Activated CD4-positive, alpha-beta T cell treated with anti-CD3 and anti-CD28 coated beads, Interleukin-2, amount 50 U/mL, for 48 hours (primary cell): ENCODE data around the gene RAB11FIP5.
"Not testable (repeated sequence)": the region's sequence is repeated elsewhere in the genome, so short reads cannot be mapped to it uniquely, and the experiment has no call there.

Experiments
- DNase-seq, 2 experiments: peaks; one replicate each; pipeline ENCODE4 v3.0.0-alpha.2; 2020

RAB11FIP5 gene

DNA sequence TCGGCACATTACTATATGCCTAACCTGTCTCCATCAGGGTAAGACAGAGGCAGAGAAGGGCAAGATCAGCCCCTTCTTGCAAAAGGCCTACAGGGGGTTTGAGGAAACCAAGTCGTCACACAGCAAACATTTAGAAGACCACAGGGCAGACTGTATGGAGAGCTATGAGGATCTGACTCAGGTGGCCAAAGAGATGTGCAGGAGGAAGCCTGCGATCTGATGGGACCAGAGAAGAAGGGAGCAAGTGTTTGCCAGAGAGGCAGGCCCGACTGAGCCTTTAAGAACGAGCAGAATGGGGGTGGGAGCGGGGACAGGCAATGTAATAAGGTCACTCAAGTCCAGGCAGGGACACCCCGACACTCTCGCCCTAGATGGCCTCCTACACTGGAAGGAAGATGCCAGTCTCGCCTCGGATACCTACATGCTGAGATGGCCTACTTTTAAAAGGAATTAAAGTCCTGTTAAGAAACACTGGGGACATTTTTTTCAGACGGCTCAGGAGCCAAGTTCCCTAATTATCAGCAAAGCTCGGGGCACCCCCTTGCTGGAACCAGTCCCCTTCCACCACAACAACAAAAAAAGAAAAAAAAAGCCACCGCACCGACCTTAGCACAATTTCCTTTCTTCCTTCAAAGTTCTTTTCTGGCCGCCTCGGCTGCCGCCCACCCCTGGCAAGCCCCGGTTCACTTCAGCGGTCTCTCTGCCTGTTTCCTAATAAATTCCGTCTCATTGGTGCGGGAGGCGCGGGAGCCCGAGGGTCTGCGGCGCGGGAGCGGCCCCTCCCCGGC, 42.7 kb downstream of the RAB11FIP5 start:
- no peak for DNase-seq

DNA sequence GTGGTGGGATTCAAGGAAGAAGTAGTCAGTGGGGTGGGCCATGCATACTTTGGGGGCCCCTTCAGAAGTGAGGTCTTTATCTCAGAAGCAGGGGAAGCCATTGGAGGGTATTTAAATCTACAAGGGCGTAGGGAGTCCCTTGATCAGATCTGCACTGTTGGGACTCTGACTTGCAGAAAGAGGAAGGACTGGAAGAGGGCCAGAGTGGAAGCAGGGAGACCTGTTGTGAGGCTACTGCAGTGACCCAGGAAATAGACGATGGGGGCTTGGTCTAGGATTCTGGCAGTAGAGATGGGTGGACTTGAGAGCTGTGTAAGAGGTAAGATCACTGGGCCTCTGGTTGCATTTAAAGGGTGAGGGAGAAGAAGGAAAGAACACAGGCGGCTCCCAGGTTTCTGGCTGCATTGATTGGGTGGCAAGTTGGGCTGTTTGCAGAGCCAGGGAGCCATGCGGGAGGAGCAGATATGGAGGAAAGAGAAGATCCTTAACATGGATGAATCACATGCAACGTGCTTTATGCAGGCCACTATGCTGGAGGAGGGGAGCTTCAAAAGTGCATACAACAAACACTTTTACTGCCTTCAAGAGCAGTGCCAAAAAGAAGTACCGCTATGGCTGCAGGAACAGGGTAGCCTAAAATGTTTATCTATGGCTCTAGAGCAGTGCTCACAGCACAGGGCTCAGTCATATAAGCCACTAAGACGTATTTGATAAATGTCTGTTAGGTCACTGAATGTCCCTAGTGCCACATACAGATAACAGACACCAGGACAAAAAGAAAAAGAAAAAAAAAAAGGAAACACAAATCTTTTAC, 43.5 kb downstream of the RAB11FIP5 start:
- no peak for DNase-seq

DNA sequence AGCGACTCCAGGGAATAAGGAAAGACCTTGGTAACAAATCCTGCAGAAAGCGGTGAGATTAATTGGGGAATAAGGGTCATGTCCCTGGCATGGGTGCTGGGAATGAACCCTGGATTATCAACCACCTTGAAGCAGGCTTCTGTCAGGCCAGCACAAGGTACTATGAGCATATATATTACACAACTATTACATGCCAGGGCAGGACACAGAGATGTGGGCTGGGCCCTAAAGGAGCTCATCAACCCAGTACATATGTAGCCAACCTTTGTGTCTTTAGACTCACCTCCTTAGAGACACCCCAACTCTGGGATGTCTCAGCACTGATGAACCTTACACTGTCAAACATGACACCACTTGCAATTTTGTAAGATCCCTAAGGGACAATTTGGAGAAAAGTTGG, 44.6 kb downstream of the RAB11FIP5 start:
- no peak for DNase-seq

GRCh38 chr2:73067043-73067442, 45.7 kb downstream of the RAB11FIP5 start:
- DNase-seq = no peak

GRCh38 chr2:73065070-73065469, 47.7 kb downstream of the RAB11FIP5 start:
- DNase-seq = not testable (repeated sequence)

DNA sequence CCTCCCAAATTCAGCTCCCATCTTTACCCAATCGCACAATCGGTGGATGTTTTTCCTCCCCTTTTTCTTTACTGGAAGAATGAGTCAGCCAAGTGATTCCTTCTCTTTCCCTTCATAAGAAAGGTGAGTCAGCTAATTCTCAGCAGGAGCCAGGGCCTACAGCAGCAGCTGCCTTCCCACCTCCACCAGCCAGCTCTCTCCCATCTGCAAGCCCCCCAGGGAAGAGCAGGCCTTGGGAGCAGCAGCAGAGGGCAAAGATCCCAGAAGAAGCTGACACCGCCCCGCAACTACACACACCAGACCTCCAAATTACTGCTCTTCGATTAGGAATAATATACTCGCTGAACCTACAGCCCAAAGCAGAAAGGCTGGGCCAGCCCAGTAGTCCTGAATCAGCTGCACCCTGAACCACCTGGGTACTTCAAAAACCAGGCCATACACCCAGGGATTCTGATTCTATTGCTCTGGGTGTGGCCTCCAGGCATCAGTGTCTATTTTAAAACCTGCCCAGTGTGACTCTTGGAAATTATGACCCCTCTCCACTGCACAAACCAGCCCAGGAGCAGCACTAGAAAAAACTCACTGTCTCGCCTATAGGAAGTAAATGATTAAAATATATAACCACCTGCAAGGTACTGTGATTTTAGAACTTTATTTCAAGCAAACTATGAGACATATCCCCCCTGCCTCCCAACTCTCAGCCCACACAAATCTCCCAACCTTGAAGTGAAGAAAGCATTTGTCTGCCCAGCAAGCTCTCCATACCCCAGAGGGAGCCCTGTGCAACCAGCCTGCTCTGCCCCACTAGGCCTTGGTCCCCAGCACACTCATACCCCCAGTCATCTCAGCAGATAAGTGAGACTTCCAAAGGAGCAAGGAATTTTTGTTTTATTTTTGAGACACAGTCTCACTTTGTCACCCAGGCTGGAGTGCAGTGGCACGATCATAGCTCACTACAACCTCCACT, 48.6 kb downstream of the RAB11FIP5 start:
- DNase-seq = no peak

- no peak for DNase-seq
Observed at GRCh38 chr2:73063472-73063871, 49.3 kb downstream of the RAB11FIP5 start.

DNA sequence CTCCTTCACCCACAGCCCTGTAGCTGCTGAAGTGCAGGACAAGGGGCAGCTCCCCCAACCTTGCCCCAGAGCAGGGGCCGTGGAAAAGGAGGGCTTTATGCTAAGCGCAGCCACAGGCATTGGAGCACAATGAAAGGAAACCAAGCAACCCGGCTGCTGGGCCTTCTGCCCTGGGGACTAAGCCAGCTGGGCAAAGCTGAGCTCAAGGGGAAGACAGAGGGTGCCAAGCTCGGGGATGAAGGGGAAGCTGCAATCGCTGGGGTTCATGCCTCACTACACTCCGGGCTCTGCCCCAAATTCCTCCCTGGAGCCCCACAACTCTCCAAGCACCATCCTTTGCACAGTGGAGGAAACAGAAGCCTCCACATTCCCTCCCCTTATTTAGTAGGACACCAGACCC, 53.6 kb downstream of the RAB11FIP5 start:
- no peak for DNase-seq

DNA sequence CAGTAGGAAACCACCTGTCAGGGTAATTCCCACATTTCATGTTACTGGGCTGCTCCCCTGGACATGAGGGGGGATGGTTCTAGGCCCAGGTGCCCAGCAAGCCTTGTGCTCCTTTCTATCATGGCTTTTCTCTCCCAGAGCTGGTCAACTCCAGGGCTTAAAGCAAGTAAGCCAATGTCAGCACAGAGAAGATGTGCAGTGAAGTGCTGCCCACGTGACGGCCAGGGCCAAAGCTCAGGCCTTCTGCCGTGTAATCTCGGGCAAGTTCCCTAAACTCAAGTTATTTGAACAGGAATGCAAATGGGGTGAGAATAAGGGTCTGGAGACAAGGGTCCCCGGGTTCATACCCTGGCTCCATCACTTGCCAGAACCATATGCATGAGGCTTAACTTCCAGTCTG, 57.8 kb downstream of the RAB11FIP5 start:
- DNase-seq = no peak

GRCh38 chr2:73053316-73054114, 59.2 kb downstream of the RAB11FIP5 start:
- DNase-seq = no peak

- no peak for DNase-seq
Observed at GRCh38 chr2:73050121-73050545, 62.6 kb downstream of the RAB11FIP5 start.

DNA sequence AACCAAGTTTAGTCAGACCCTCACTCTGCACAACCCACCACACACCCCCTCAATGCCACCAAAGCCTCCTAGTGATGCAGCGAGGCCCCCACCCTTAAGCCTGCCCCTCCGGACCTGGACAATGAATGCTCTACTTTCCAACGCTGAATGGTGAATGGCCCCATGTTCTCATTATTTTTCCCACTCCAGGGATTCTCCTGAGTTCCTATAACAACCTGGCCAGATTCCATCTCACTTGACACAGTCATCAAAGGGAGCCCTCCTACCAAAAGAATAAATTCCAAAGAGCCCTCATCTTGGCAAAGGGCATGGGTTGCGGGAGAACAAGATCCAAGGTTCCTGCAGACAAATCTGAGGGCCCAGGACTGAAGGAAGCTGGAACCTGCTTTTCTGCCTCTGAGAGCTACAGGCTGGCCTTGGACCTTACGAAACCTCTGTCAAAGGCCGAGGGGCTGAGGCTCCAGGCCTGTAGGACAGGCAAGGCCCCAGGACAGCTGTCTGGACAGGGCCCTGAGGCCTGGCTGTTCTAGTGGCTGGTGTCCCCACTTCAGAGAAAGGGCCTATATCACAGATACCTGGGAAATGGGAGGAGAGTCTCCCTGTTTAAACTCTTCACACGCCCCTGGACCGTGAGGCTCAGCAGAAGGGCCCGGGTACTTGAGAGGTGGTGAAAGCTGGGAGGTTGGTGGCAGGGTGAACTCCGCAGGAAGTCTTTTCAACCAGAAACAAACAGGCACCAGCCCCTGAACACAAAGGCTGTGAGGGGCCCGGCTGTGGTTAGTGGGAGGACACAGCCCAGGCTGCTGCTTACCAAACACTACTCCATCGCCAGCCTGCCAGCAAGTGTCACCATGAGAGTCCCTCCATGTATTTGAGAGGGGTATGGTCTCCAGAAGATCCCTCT, 68.6 kb downstream of the RAB11FIP5 start:
- no peak for DNase-seq

DNA sequence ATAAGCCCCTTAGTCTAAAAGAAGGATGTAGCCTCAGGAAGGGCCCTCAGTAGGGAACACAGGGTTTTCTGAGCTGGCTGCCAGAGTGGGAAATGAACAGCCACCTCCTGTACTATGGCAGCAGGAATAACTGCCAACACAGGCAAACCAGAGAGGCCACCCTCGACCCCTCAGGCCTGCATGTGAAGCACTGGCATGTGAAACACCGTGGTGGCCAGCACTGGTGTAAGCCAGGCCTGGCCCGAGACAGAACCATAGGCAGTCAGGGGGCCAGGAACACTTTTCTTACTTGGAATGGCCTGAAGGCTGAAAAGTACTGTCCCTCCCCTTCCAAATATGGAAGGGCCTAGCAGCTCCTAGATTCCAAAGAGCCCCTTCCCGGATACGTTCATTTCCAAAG, 69.5 kb downstream of the RAB11FIP5 start:
- no peak for DNase-seq

GRCh38 chr2:73037947-73038585, 74.7 kb downstream of the RAB11FIP5 start:
- DNase-seq = no peak

GRCh38 chr2:73036766-73037165, 76.0 kb downstream of the RAB11FIP5 start:
- DNase-seq = no peak

DNA sequence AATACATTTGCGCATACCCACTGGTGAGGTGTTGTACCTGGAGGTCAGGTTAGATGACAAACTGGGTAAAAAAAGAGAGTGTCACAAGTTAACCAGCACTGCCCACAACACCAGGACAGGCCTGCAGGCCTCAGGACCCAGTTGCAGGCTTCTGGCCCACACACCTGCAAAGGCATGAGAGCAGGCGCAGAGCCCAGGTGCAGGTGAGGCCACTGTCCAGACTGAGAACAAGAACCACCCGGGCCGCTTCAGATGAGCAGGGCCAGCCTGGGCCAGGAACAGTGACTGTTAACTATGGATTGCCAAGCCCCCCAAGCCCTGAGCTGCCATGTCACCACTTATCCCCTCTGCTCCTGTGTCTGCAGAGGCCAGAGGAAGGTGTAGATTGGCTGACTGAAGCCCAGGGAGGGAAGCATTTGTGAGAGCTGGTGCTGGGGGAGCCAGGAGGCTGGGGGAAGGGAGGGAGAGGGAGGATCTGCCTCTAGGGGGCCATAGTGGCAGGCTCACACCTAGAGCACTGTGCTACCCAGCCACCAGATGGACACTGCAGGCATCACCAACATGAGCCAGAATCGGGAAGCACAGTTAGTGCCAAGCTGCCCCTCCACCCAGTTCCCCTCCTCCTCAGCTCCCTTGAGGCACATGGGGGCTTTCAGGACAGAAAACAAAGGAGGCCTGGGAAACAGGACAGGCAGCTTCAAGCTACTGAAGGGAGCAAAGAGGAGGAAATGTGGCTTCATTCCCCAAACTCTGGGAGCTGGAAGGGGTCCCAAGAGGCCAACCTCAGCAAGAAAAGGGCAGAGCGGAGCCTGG, 76.6 kb downstream of the RAB11FIP5 start:
- no peak for DNase-seq

DNA sequence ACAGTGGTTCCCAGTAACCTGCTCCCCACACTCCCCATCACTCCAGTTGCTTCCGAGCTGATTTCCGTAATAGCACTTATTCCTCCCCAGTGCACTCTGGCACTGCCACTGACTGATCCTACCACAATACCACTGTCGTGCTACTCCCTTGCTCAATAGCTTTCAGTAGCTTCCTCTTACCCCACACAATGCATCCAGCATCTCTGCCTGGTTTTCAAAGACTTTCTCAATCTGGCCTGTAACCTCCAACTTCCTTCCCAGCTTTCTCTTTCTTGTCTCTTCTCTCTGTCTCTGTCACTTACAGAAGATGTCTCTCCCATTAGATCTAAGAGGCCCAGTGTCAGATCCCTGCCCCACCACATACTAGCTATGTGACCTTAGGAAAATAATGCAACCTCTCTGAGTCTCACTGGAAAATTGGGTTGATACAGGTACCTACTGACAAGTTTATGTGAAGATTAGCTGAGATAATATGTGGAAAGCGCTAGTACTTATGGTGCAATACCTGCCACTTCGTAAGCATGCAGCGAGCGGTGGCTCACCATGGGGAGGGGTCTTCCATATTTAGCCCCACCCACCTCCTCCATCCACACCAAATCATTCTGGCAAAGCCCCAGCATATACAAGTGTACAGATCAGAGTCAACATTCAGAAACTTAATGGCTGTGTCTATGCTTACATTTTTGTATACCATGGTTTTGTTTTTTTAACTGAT, 77.9 kb downstream of the RAB11FIP5 start:
- DNase-seq = no peak

- no peak for DNase-seq
Observed at GRCh38 chr2:73033766-73034381, 78.9 kb downstream of the RAB11FIP5 start.
